ENCODE results near the gene AZIN2.
"Not testable (repeated sequence)": the region's sequence is repeated elsewhere in the genome, so short reads cannot be mapped to it uniquely, and the experiment has no call there.

The AZIN2 gene

GRCh38 chr1:33119050-33119449, 38.1 kb downstream of the AZIN2 start:
- no peak for DNase-seq (ENCODE audit: low read depth)
- TF ChIP-seq CTCF (IDR thresholded peaks at IDR 0.05; ENCODE audit: control insufficient read depth, insufficient read depth, low read depth, low read length, missing control alignments): no peak

GRCh38 chr1:33119532-33120217, 38.7 kb downstream of the AZIN2 start:
- no peak overlapping the region for H3K4me3 ChIP-seq (ENCODE audit: control insufficient read depth, low read depth, low read length)
- no peak for TF ChIP-seq CTCF (IDR thresholded peaks at IDR 0.05; ENCODE audit: control insufficient read depth, insufficient read depth, low read depth, low read length, missing control alignments)
- no peak for DNase-seq (ENCODE audit: low read depth)

More at GRCh38 chr1:33119050-33119449, 38.1 kb downstream of the AZIN2 start:
- H3K4me3 ChIP-seq (ENCODE audit: control insufficient read depth, low read depth, low read length): no peak overlapping the region

GRCh38 chr1:33120436-33121231, 39.7 kb downstream of the AZIN2 start:
- no peak for DNase-seq (ENCODE audit: low read depth)
- no peak overlapping the region for H3K4me3 ChIP-seq (ENCODE audit: control insufficient read depth, low read depth, low read length)
- TF ChIP-seq CTCF (IDR thresholded peaks at IDR 0.05; ENCODE audit: control insufficient read depth, insufficient read depth, low read depth, low read length, missing control alignments): no peak

- no peak for DNase-seq (ENCODE audit: low read depth)
- no peak overlapping the region for H3K4me3 ChIP-seq (ENCODE audit: control insufficient read depth, low read depth, low read length)
- no peak for TF ChIP-seq CTCF (IDR thresholded peaks at IDR 0.05; ENCODE audit: control insufficient read depth, insufficient read depth, low read depth, low read length, missing control alignments)
These were observed 40.8 kb downstream of the AZIN2 start for GRCh38 chr1:33121728-33122127.

- DNase-seq (ENCODE audit: low read depth): no peak
- H3K4me3 ChIP-seq (ENCODE audit: control insufficient read depth, low read depth, low read length): no peak overlapping the region
- no peak for TF ChIP-seq CTCF (IDR thresholded peaks at IDR 0.05; ENCODE audit: control insufficient read depth, insufficient read depth, low read depth, low read length, missing control alignments)
These were observed 41.7 kb downstream of the AZIN2 start for GRCh38 chr1:33122483-33123178.

GRCh38 chr1:33123266-33123665, 42.3 kb downstream of the AZIN2 start:
- no peak for TF ChIP-seq CTCF (IDR thresholded peaks at IDR 0.05; ENCODE audit: control insufficient read depth, insufficient read depth, low read depth, low read length, missing control alignments)
- H3K4me3 ChIP-seq (ENCODE audit: control insufficient read depth, low read depth, low read length): no peak overlapping the region
- DNase-seq (ENCODE audit: low read depth): no peak

- H3K4me3 ChIP-seq (ENCODE audit: control insufficient read depth, low read depth, low read length); DNase-seq (ENCODE audit: low read depth): not testable (repeated sequence)
These were observed 43.7 kb downstream of the AZIN2 start for GRCh38 chr1:33124647-33125046.
